Naive thymus-derived CD4-positive, alpha-beta T cell (primary cell): ENCODE measurements around the gene THSD4. TPM values are rescaled to one million over a fixed set of nuclear protein-coding genes. Genes with fewer than 3 reads are reported as not detected.
A peak's percentile ranks its signal among the peaks of the same experiment; 100 is the strongest.

Experiments
- ATAC-seq: fragments of 150-1000 bp; cut with Tn5 transposase; 2 replicates; pipeline ENCODE4 v1.10.0; 2021; ENCODE audit warnings: mild to moderate bottlenecking, moderate library complexity
- CTCF ChIA-PET: fragments of 350-600 bp; sonication (Branson Sonifier 250); formaldehyde crosslinking; loops from one replicate; lab custom pipeline; 2021; ENCODE audit warnings: antibody characterized with exemption; lab: Charles Lee
- POLR2A ChIA-PET: fragments of 350-600 bp; sonication (Branson Sonifier 250); formaldehyde crosslinking; loops from one replicate; lab custom pipeline; 2021; ENCODE audit warnings: antibody characterized with exemption, inconsistent platforms; lab: Charles Lee
- DNase-seq, 9 donors: peaks; one replicate each; pipeline versions ENCODE4 v3.0.0 to v3.0.0-alpha.2; 2020 to 2022; ENCODE audit warnings: mixed read lengths in 1 of 9
- H3K27ac ChIP-seq: one replicate; pipeline ENCODE4 v1.7.0; 2013; ENCODE audit warnings: mild to moderate bottlenecking, low read depth, low read length, moderate library complexity
- H3K27me3 ChIP-seq, 2 donors: one replicate each; pipeline ENCODE4 v1.7.0; 2013; ENCODE audit warnings: low read length in 2 of 2, mild to moderate bottlenecking in 2 of 2, moderate library complexity in 2 of 2; ENCODE audit not compliant: control insufficient read depth in 2 of 2, insufficient read depth in 2 of 2
- H3K36me3 ChIP-seq, 3 experiments: 1 replicate in 2 of 3; 2 replicates in 1 of 3; pipeline ENCODE4 v1.7.0; 2013; ENCODE audit warnings: low read length in 3 of 3, mild to moderate bottlenecking in 3 of 3, moderate library complexity in 1 of 3; ENCODE audit not compliant: insufficient read depth in 3 of 3, control insufficient read depth in 2 of 3
- H3K4me1 ChIP-seq, 2 donors: one replicate each; pipeline ENCODE4 v1.7.0; 2013; ENCODE audit warnings: low read length in 2 of 2, mild to moderate bottlenecking in 2 of 2, moderate library complexity in 1 of 2; ENCODE audit not compliant: control insufficient read depth in 2 of 2, insufficient read depth in 2 of 2
- H3K4me3 ChIP-seq: 2 replicates; pipeline ENCODE4 v1.7.0; 2013; ENCODE audit warnings: mild to moderate bottlenecking, low read length
- H3K9me3 ChIP-seq, 3 experiments: 1 replicate in 2 of 3; 2 replicates in 1 of 3; pipeline ENCODE4 v1.7.0; 2013; ENCODE audit warnings: low read length in 3 of 3; ENCODE audit not compliant: control insufficient read depth in 2 of 3
- H3K27ac Mint-ChIP-seq, 9 donors: one replicate each; pipeline ENCODE4 v1.8.0; 2020 to 2022; ENCODE audit warnings: mixed read lengths in 9 of 9, mild to moderate bottlenecking in 8 of 9, moderate library complexity in 5 of 9, inconsistent platforms in 2 of 9
- H3K27me3 Mint-ChIP-seq, 5 donors: one replicate each; pipeline ENCODE4 v1.8.0; 2021 to 2022; ENCODE audit warnings: mixed read lengths in 5 of 5, mild to moderate bottlenecking in 1 of 5
- H3K36me3 Mint-ChIP-seq, 5 donors: one replicate each; pipeline ENCODE4 v1.8.0; 2020 to 2022; ENCODE audit warnings: mixed read lengths in 5 of 5, mild to moderate bottlenecking in 3 of 5, inconsistent platforms in 1 of 5
- H3K4me1 Mint-ChIP-seq, 7 donors: one replicate each; pipeline ENCODE4 v1.8.0; 2020 to 2022; ENCODE audit warnings: mixed read lengths in 7 of 7, mild to moderate bottlenecking in 3 of 7, inconsistent platforms in 1 of 7
- H3K4me3 Mint-ChIP-seq, 10 donors: one replicate each; pipeline ENCODE4 v1.8.0; 2020 to 2022; ENCODE audit warnings: mild to moderate bottlenecking in 10 of 10, mixed read lengths in 10 of 10, moderate library complexity in 6 of 10, inconsistent platforms in 2 of 10
- H3K9me3 Mint-ChIP-seq, 11 donors: one replicate each; pipeline ENCODE4 v1.8.0; 2020 to 2022; ENCODE audit warnings: mixed read lengths in 11 of 11, mild to moderate bottlenecking in 4 of 11, inconsistent platforms in 1 of 11, moderate library complexity in 1 of 11
- intact Hi-C, 2 donors: fragments of 100-400 bp; cut with micrococcal nuclease; formaldehyde crosslinking; loops; one replicate each; pipeline ENCODE4 v1.15.1; 2023
- polyA plus RNA-seq, 2 donors: library from polyadenylated mRNA; unstranded; fragments of 300-500 nt; fragmentation: Illumina TruSeq; gene quantifications; one replicate each; pipeline ENCODE4 v1.2.3, GENCODE V29; 2021
- total RNA-seq, 6 experiments: library from RNA in 5 of 6; stranded (reverse) in 5 of 6; gene quantifications; 1 replicate in 5 of 6; 2 replicates in 1 of 6; pipeline ENCODE4 v1.2.3 and lab custom pipeline; 2021 to 2026

The THSD4 gene
- total and polyA plus RNA-seq, 7 experiments from 2014 or later = not detected

- POLR2A ChIA-PET = interaction anchor here (1.7 kb wide), 1 partner anchor 11 kb away, joined by 5 read pairs; no protein-coding TSS in a partner anchor
- H3K36me3 ChIP-seq = no peaks in the 10 kb centered on the region
- Mint-ChIP-seq H3K9me3 (peaks cover 0 to 10% (median 3%) of the 10 kb centered on the region in 11 donors), H3K36me3 (peaks cover 0 to 6% (median 0%) of the 10 kb centered on the region in 5 donors), H3K27ac (no peak overlapping the region), H3K4me3 (no peak overlapping the region), H3K4me1 (peaks cover 0 to 13% (median 5%) of the 10 kb centered on the region in 7 donors), H3K27me3 (peaks cover 0 to 38% (median 30%) of the 10 kb centered on the region in 5 donors)
- intact Hi-C loops = loop anchor here in 1 of 2 donors (5.0 kb wide), 1 partner anchor 347 kb away; no protein-coding TSS in a partner anchor
- H3K4me3 ChIP-seq = no peak overlapping the region
- no peak overlapping the region for H3K27ac ChIP-seq
- H3K4me1 ChIP-seq = no peaks in the 10 kb centered on the region
- ATAC-seq = no peak
- DNase-seq = no peak
- no peaks in the 10 kb centered on the region for H3K9me3 ChIP-seq
- CTCF ChIA-PET = interaction anchor here (0.8 to 3.6 kb wide), 3 partner anchors 10 to 56 kb away, joined by 3 to 22 read pairs (median 4); no protein-coding TSS in a partner anchor
- no peaks in the 10 kb centered on the region for H3K27me3 ChIP-seq
These were observed 269.8 kb downstream of the THSD4 start for GRCh38 chr15:71385026-71385425.

- H3K27ac ChIP-seq = no peak overlapping the region
- peaks cover 0 to 38% (median 30%) of the 10 kb centered on the region in 5 donors for H3K27me3 Mint-ChIP-seq
- H3K9me3 Mint-ChIP-seq = peaks cover 0 to 10% (median 4%) of the 10 kb centered on the region in 11 donors
- H3K4me3 ChIP-seq = no peak overlapping the region
- DNase-seq (no peak), ATAC-seq (no peak)
- ChIA-PET CTCF (interaction anchor here (0.9 to 3.6 kb wide), 5 partner anchors 9 to 58 kb away, joined by 4 to 22 read pairs (median 5); no protein-coding TSS in a partner anchor), POLR2A (interaction anchor here (1.7 kb wide), 1 partner anchor 11 kb away, joined by 5 read pairs; no protein-coding TSS in a partner anchor)
- intact Hi-C loops = loop anchor here in 1 of 2 donors (5.0 kb wide), 1 partner anchor 347 kb away; no protein-coding TSS in a partner anchor
- H3K4me3 Mint-ChIP-seq = no peak overlapping the region
- H3K27ac Mint-ChIP-seq = no peak overlapping the region
- H3K4me1 Mint-ChIP-seq = peaks cover 0 to 13% (median 5%) of the 10 kb centered on the region in 7 donors
- H3K4me1 ChIP-seq = no peaks in the 10 kb centered on the region
- no peaks in the 10 kb centered on the region for H3K9me3 ChIP-seq
- H3K36me3 Mint-ChIP-seq = peaks cover 0 to 6% (median 0%) of the 10 kb centered on the region in 5 donors
- H3K36me3 ChIP-seq = no peaks in the 10 kb centered on the region
- H3K27me3 ChIP-seq = no peaks in the 10 kb centered on the region
These were observed 270.2 kb downstream of the THSD4 start for GRCh38 chr15:71385457-71385856.

GRCh38 chr15:71386005-71386404, 270.7 kb downstream of the THSD4 start:
- POLR2A ChIA-PET = interaction anchor here (1.7 kb wide), 1 partner anchor 12 kb away, joined by 5 read pairs; no protein-coding TSS in a partner anchor
- ATAC-seq (no peak), DNase-seq (no peak)
- H3K27me3 ChIP-seq = no peaks in the 10 kb centered on the region
- no peaks in the 10 kb centered on the region for H3K36me3 ChIP-seq
- intact Hi-C loops = loop anchor here (1.0 to 5.0 kb wide), 2 partner anchors 54 to 346 kb away; no protein-coding TSS in a partner anchor
- no peaks in the 10 kb centered on the region for H3K9me3 ChIP-seq
- H3K4me1 Mint-ChIP-seq = peaks cover 0 to 13% (median 5%) of the 10 kb centered on the region in 7 donors
- H3K27ac Mint-ChIP-seq = peak overlapping the region in 1 of 9 donors; percentile 56
- CTCF ChIA-PET = interaction anchor here (0.6 to 3.6 kb wide), 9 partner anchors 9 to 770 kb away, joined by 3 to 22 read pairs (median 4); no protein-coding TSS in a partner anchor
- no peak overlapping the region for H3K4me3 ChIP-seq
- peaks cover 0 to 38% (median 30%) of the 10 kb centered on the region in 5 donors for H3K27me3 Mint-ChIP-seq
- no peak overlapping the region for H3K4me3 Mint-ChIP-seq
- no peaks in the 10 kb centered on the region for H3K4me1 ChIP-seq
- no peak overlapping the region for H3K27ac ChIP-seq
- peaks cover 0 to 6% (median 0%) of the 10 kb centered on the region in 5 donors for H3K36me3 Mint-ChIP-seq
- peaks cover 0 to 10% (median 4%) of the 10 kb centered on the region in 11 donors for H3K9me3 Mint-ChIP-seq

GRCh38 chr15:71386448-71387236, 271.4 kb downstream of the THSD4 start:
- intact Hi-C loops = loop anchor here (1.0 to 5.0 kb wide), 2 partner anchors 54 to 346 kb away; no protein-coding TSS in a partner anchor
- Mint-ChIP-seq H3K4me3 (peak overlapping the region in 1 of 10 donors; percentile 17), H3K27me3 (peaks cover 6 to 38% (median 34%) of the 10 kb centered on the region in 5 donors), H3K27ac (no peak overlapping the region), H3K4me1 (peaks cover 0 to 13% (median 5%) of the 10 kb centered on the region in 7 donors), H3K9me3 (peaks cover 0 to 10% (median 4%) of the 10 kb centered on the region in 11 donors), H3K36me3 (peaks cover 0 to 6% (median 0%) of the 10 kb centered on the region in 5 donors)
- H3K27ac ChIP-seq = no peak overlapping the region
- POLR2A ChIA-PET = interaction anchor here (1.7 kb wide), 1 partner anchor 12 kb away, joined by 5 read pairs; no protein-coding TSS in a partner anchor
- no peaks in the 10 kb centered on the region for H3K36me3 ChIP-seq
- H3K27me3 ChIP-seq = no peaks in the 10 kb centered on the region
- ATAC-seq (no peak), DNase-seq (peak in 3 of 9 donors; percentile 3 to 26 (median 17))
- no peaks in the 10 kb centered on the region for H3K9me3 ChIP-seq
- no peaks in the 10 kb centered on the region for H3K4me1 ChIP-seq
- H3K4me3 ChIP-seq = no peak overlapping the region
- CTCF ChIA-PET = interaction anchor here (0.6 to 3.6 kb wide), 11 partner anchors 8 to 769 kb away, joined by 3 to 22 read pairs (median 4); no protein-coding TSS in a partner anchor

- peaks cover 13 to 45% (median 38%) of the 10 kb centered on the region in 5 donors for H3K27me3 Mint-ChIP-seq
- H3K27ac Mint-ChIP-seq = no peak overlapping the region
- peaks cover 0 to 10% (median 4%) of the 10 kb centered on the region in 11 donors for H3K9me3 Mint-ChIP-seq
- intact Hi-C loops = loop anchor here in 1 of 2 donors (5.0 kb wide), 1 partner anchor 344 kb away; no protein-coding TSS in a partner anchor
- DNase-seq = no peak
- Histone ChIP-seq H3K9me3 (no peaks in the 10 kb centered on the region), H3K36me3 (no peaks in the 10 kb centered on the region), H3K4me3 (no peak overlapping the region), H3K4me1 (no peaks in the 10 kb centered on the region), H3K27ac (no peak overlapping the region), H3K27me3 (no peaks in the 10 kb centered on the region)
- ChIA-PET POLR2A (no interaction called here), CTCF (no interaction called here)
- peaks cover 0 to 6% (median 0%) of the 10 kb centered on the region in 5 donors for H3K36me3 Mint-ChIP-seq
- no peak for ATAC-seq
- H3K4me1 Mint-ChIP-seq = peaks cover 0 to 13% (median 7%) of the 10 kb centered on the region in 7 donors
- no peak overlapping the region for H3K4me3 Mint-ChIP-seq
These were observed 272.5 kb downstream of the THSD4 start for GRCh38 chr15:71387810-71388209.

GRCh38 chr15:71390096-71390495, 274.8 kb downstream of the THSD4 start:
- Histone ChIP-seq H3K27ac (no peak overlapping the region), H3K36me3 (no peaks in the 10 kb centered on the region), H3K27me3 (peaks cover 0 to 3% of the 10 kb centered on the region in 2 donors), H3K4me1 (no peaks in the 10 kb centered on the region), H3K9me3 (no peaks in the 10 kb centered on the region), H3K4me3 (no peak overlapping the region)
- H3K4me3 Mint-ChIP-seq = no peak overlapping the region
- H3K36me3 Mint-ChIP-seq = peaks cover 0 to 6% (median 0%) of the 10 kb centered on the region in 5 donors
- DNase-seq = no peak
- POLR2A ChIA-PET = no interaction called here
- intact Hi-C loops = no loop called here
- H3K27ac Mint-ChIP-seq = no peak overlapping the region
- ATAC-seq = no peak
- H3K4me1 Mint-ChIP-seq = peaks cover 0 to 13% (median 8%) of the 10 kb centered on the region in 7 donors
- CTCF ChIA-PET = interaction anchor here (0.9 kb wide), 1 partner anchor 354 kb away, joined by 3 read pairs; no protein-coding TSS in a partner anchor
- H3K27me3 Mint-ChIP-seq = peaks cover 18 to 50% (median 38%) of the 10 kb centered on the region in 5 donors
- peaks cover 0 to 10% (median 4%) of the 10 kb centered on the region in 11 donors for H3K9me3 Mint-ChIP-seq
